TTC549 (cell line): ENCODE data around the gene OR2T4.

Experiments used
- FAIRE-seq: peaks from 2 replicates; lab custom pipeline; 2012; peaks lifted over from hg19 to GRCh38; lab: Jason Lieb, UNC

OR2T4 gene

GRCh38 chr1:248361121-248361715 is at the start of gene OR2T4:
OR2T4 (plus strand) TSS chr1:248361665; CDS start chr1:248361665, 0 bp downstream.
- FAIRE-seq = no peak

GRCh38 chr1:248316796-248317195 is 44.7 kb upstream of the OR2T4 start:
- no peak for FAIRE-seq

GRCh38 chr1:248324468-248324867 is 37.0 kb upstream of the OR2T4 start, which contains the start of gene OR2M7:
OR2M7 (minus strand) TSS chr1:248324568; CDS start chr1:248324568, 0 bp downstream.
- FAIRE-seq = no peak

GRCh38 chr1:248343451-248343850 is 18.0 kb upstream of the OR2T4 start:
- no peak for FAIRE-seq

- no peak for FAIRE-seq
These were observed 13.0 kb upstream of the OR2T4 start, which contains the start of gene OR14C36 for GRCh38 chr1:248348475-248348874. OR14C36 (plus strand) TSS chr1:248348775; CDS start chr1:248348775, 0 bp downstream.

- no peak for FAIRE-seq
These were observed 2.0 kb upstream of the OR2T4 start for GRCh38 chr1:248359415-248359814.

GRCh38 chr1:248366609-248367008 is 5.1 kb downstream of the OR2T4 start:
- no peak for FAIRE-seq

- no peak for FAIRE-seq
These were observed 10.9 kb downstream of the OR2T4 start for GRCh38 chr1:248372394-248372793.

- no peak for FAIRE-seq
These were observed 12.3 kb downstream of the OR2T4 start for GRCh38 chr1:248373761-248374160.

GRCh38 chr1:248375446-248375845 is 14.0 kb downstream of the OR2T4 start, which contains the start of gene OR2T6:
OR2T6 (plus strand) TSS chr1:248375746; CDS start chr1:248387609, 11,863 bp downstream.
- no peak for FAIRE-seq

GRCh38 chr1:248376916-248377315 is 15.5 kb downstream of the OR2T4 start:
- no peak for FAIRE-seq

GRCh38 chr1:248380854-248381253 is 19.4 kb downstream of the OR2T4 start:
- FAIRE-seq = no peak

GRCh38 chr1:248388426-248388825 is 27.0 kb downstream of the OR2T4 start:
- FAIRE-seq = no peak

GRCh38 chr1:248393050-248393449 is 31.6 kb downstream of the OR2T4 start:
- FAIRE-seq = no peak

GRCh38 chr1:248402748-248403147 is 41.3 kb downstream of the OR2T4 start, which contains the start of gene OR2T1:
OR2T1 (plus strand) TSS chr1:248403048; CDS start chr1:248406148, 3,100 bp downstream.
- no peak for FAIRE-seq

GRCh38 chr1:248404024-248404423 is 42.6 kb downstream of the OR2T4 start:
- no peak for FAIRE-seq

- FAIRE-seq = no peak
These were observed 45.5 kb downstream of the OR2T4 start for GRCh38 chr1:248406721-248407692.
